Panc1 (cell line): Measurements from ENCODE around the gene ARHGAP25.

Source experiments
- POLR2AphosphoS5 ChIP-seq: IDR thresholded peaks from 2 replicates; pipeline ENCODE4 v1.6.1; 2012; ENCODE audit warnings: mild to moderate bottlenecking, low read depth, low read length, moderate library complexity
- TF ChIP-seq, protein P1 (sequence below): fragments of 450-650 bp; IDR thresholded peaks from 2 replicates; pipeline ENCODE4 v1.5.1; 2017; ENCODE audit warnings: mild to moderate bottlenecking
- TF ChIP-seq, protein P2 (sequence below), 2 experiments: IDR thresholded peaks; 2 replicates each; pipeline ENCODE4 v1.6.1; 2011 to 2012; ENCODE audit warnings: low read depth in 2 of 2, control low read depth in 1 of 2, low read length in 1 of 2, mild to moderate bottlenecking in 1 of 2, moderate library complexity in 1 of 2; ENCODE audit not compliant: insufficient read depth in 1 of 2

DNA sequence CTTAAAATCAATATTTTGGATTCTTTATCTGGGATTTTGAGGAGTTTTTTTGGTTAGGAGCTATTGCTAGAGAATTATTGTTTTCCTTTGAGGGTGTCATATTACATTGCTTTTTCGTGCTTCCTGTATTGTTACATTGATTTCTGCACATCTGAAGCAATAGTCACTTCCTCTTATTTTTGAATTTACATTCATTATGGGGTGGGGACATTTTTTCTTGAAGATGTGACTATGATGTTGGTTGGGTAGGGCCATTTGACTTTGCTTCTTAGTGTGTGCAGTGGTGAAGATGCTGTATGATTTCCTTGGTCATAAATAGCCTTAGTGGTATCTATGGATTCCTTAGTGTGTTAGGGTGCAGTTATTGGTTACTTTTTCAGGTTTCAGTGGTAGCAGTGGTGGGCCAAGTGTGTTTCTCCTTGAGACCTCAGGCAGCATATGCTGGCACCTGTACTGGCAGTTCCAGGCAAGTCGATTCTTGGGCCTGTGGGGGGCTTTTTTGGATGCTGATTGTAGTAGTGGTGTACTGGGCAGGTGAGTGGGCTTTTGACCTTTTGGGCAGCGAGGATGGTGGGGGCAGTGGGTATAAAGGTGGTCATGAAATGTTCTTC is 61.8 kb downstream of the ARHGAP25 start:
- TF ChIP-seq, protein P1, sequence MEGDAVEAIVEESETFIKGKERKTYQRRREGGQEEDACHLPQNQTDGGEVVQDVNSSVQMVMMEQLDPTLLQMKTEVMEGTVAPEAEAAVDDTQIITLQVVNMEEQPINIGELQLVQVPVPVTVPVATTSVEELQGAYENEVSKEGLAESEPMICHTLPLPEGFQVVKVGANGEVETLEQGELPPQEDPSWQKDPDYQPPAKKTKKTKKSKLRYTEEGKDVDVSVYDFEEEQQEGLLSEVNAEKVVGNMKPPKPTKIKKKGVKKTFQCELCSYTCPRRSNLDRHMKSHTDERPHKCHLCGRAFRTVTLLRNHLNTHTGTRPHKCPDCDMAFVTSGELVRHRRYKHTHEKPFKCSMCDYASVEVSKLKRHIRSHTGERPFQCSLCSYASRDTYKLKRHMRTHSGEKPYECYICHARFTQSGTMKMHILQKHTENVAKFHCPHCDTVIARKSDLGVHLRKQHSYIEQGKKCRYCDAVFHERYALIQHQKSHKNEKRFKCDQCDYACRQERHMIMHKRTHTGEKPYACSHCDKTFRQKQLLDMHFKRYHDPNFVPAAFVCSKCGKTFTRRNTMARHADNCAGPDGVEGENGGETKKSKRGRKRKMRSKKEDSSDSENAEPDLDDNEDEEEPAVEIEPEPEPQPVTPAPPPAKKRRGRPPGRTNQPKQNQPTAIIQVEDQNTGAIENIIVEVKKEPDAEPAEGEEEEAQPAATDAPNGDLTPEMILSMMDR, result no peak
- TF ChIP-seq POLR2AphosphoS5, result no peak
- TF ChIP-seq, protein P2, sequence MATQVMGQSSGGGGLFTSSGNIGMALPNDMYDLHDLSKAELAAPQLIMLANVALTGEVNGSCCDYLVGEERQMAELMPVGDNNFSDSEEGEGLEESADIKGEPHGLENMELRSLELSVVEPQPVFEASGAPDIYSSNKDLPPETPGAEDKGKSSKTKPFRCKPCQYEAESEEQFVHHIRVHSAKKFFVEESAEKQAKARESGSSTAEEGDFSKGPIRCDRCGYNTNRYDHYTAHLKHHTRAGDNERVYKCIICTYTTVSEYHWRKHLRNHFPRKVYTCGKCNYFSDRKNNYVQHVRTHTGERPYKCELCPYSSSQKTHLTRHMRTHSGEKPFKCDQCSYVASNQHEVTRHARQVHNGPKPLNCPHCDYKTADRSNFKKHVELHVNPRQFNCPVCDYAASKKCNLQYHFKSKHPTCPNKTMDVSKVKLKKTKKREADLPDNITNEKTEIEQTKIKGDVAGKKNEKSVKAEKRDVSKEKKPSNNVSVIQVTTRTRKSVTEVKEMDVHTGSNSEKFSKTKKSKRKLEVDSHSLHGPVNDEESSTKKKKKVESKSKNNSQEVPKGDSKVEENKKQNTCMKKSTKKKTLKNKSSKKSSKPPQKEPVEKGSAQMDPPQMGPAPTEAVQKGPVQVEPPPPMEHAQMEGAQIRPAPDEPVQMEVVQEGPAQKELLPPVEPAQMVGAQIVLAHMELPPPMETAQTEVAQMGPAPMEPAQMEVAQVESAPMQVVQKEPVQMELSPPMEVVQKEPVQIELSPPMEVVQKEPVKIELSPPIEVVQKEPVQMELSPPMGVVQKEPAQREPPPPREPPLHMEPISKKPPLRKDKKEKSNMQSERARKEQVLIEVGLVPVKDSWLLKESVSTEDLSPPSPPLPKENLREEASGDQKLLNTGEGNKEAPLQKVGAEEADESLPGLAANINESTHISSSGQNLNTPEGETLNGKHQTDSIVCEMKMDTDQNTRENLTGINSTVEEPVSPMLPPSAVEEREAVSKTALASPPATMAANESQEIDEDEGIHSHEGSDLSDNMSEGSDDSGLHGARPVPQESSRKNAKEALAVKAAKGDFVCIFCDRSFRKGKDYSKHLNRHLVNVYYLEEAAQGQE (IDR thresholded peaks at IDR 0.05; ENCODE audit: insufficient read depth in 1 of 2, low read depth in 2 of 2, low read length in 1 of 2), result no peak
